ENCODE measurements around the gene RNF14. TPM values are rescaled to one million over a fixed set of nuclear protein-coding genes. Genes with fewer than 3 reads are reported as not detected.

Gene RNF14
- total and polyA plus RNA-seq, 9 of the 15 experiments (the other 6 are each of a cell fraction or from before 2014, with no cell fraction given), result 36.3 to 140 (median 75.1) TPM

GRCh38 chr5:142017832-142018427, 49.0 kb downstream of the RNF14 start:
- peaks cover 3% of the 10 kb centered on the region; the same call in 1 of the 2 replicates for H3K9me3 ChIP-seq (replicated peaks; ENCODE audit: control insufficient read depth, insufficient read depth, low read depth, low read length)
- H3K4me1 ChIP-seq (replicated peaks in 1 of 2; ENCODE audit: control insufficient read depth in 2 of 2, insufficient read depth in 2 of 2, low read length in 2 of 2), result peaks cover 7 to 25% of the 10 kb centered on the region in 2 experiments
- CTCF ChIA-PET (ENCODE audit: low intra/inter-chr PET ratio), result no interaction called here
- no peak overlapping the region for H3K27ac ChIP-seq (ENCODE audit: extremely low read depth, low read depth, low read length)
- no peak for ATAC-seq
- BruUV-seq (replicated peaks), result no TSS peak
- no peaks in the 10 kb centered on the region for H4K20me1 ChIP-seq (replicated peaks; ENCODE audit: control insufficient read depth, insufficient read depth, low read length)
- peaks cover 7% of the 10 kb centered on the region; the same call in 1 of the 3 replicates for H3K79me2 ChIP-seq (ENCODE audit: control insufficient read depth, insufficient read depth, low read length)
- no peaks in the 10 kb centered on the region for H3K36me3 ChIP-seq (ENCODE audit: control insufficient read depth, insufficient read depth, low read length)
- in situ Hi-C loops (cut with MboI), result no loop called here
- H2AFZ ChIP-seq (ENCODE audit: low read depth, low read length), result no peak overlapping the region
- intact Hi-C loops (cut with micrococcal nuclease), result no loop called here
- no peak for FAIRE-seq
- no peak overlapping the region for H3K4me3 ChIP-seq
- H3K4me2 ChIP-seq (ENCODE audit: insufficient read depth, low read length), result no peak overlapping the region
- POLR2A ChIA-PET, result interaction anchor here (0.9 to 1.2 kb wide), 2 partner anchors 17 to 79 kb away, joined by 3 read pairs; no protein-coding TSS in a partner anchor
- WGBS (ENCODE audit: insufficient coverage, low coverage, missing lambda C conversion rate), result 43% methylated on average over 5 of the region's 5 CpGs
- no peaks in the 10 kb centered on the region for H3K27me3 ChIP-seq (ENCODE audit: control insufficient read depth in 2 of 2, insufficient read depth in 2 of 2, low read length in 2 of 2)
- H3K9ac ChIP-seq (ENCODE audit: insufficient read depth in 1 of 2, low read depth in 2 of 2, low read length in 2 of 2), result no peak overlapping the region
- DNase-seq (ENCODE audit: extremely low read depth in 1 of 4, low spot score in 3 of 4), result no peak
- no peaks in the 10 kb centered on the region for H3K9me1 ChIP-seq (ENCODE audit: control insufficient read depth, insufficient read depth, low read length)
- TF ChIP-seq NFIX (CRISPR knock-in tag; IDR thresholded peaks at IDR 0.05; ENCODE audit: low read depth) (no peak), HDAC1 (IDR thresholded peaks at IDR 0.05) (no peak), HES1 (IDR thresholded peaks at IDR 0.05; ENCODE audit: low read depth) (peak; percentile 43; the same call in 1 of the 2 replicates), RCOR1 (IDR thresholded peaks at IDR 0.05; ENCODE audit: borderline replicate concordance in 1 of 2, low read depth in 2 of 2, low read length in 2 of 2) (peak in 1 of 2 experiments; percentile 43; a peak in 1 of 4 replicates), USF1 (CRISPR knock-in tag; IDR thresholded peaks at IDR 0.05) (no peak), ZNF277 (CRISPR knock-in tag; IDR thresholded peaks at IDR 0.05; ENCODE audit: borderline replicate concordance) (no peak), E2F6 (IDR thresholded peaks at IDR 0.05; ENCODE audit: borderline replicate concordance in 1 of 2, extremely low read depth in 1 of 2, insufficient read depth in 1 of 2, insufficient read length in 1 of 2, low read depth in 1 of 2, low read length in 1 of 2, poor library complexity in 1 of 2, severe bottlenecking in 1 of 2) (no peak), KDM1A (IDR thresholded peaks at IDR 0.05) (peak; percentile 71 to 76; a peak in 3 of 4 replicates), ZNF324 (CRISPR knock-in tag; IDR thresholded peaks at IDR 0.05) (no peak)

Measured in K562 (cell line).